ENCODE data around the gene GNB5.
"Not testable (repeated sequence)": the region's sequence is repeated elsewhere in the genome, so short reads cannot be mapped to it uniquely, and the experiment has no call there.

Gene GNB5

DNA sequence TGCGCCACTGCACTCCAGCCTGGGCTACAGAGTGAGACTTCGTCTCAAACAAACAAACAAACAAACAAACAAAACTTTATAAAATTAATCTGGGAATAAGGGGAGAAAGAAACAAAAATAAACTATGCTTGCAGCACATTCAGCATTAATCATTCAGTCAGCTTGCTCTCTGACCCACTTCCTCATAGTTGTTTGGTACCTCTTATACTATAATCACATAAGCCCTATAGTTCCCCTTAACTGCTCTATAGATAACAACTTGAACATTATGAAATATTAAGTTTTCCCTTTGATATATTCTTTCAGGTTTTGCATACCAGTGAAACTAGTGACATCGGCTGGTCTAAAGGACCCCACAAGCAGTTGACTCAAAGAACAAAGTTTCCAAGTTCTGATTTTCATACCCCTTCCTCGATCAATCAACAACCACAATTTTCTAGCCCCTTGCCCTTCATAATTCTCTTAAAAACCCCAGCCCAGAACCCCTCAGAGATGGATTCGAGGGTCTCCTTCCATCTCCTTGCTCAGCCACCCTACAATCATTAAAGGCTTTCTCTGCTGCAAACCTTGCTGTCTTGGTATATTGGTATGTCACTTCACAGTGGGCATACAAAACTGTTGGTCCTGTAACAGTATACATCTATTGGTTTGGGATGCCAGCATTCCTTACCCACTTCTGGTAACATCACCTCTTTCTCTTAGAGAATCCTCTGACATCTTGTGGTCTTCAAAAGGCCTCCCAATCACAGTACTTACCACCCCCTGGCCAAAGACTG lies 105.0 kb downstream of the GNB5 start:
- DNase-seq, result no peak

DNA sequence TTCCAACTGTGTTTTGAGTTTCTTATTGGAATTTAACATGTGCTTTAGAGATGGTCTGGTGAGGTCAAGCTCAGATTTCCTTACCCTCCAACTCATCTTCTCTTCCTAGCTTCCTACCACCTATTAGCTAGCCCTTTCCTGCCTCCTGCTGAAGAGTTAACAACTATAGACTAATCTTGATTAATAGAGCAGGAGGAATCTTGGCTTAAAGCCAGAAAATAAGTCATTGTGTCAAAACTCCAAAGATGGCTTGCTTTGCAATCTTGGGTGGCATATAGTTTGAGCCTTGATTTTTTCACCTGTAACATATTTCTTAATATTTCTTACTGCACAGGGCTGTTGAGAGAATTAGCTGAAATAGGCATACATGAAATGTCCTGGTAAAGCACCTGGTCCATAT lies 105.9 kb downstream of the GNB5 start:
- DNase-seq, result no peak

DNA sequence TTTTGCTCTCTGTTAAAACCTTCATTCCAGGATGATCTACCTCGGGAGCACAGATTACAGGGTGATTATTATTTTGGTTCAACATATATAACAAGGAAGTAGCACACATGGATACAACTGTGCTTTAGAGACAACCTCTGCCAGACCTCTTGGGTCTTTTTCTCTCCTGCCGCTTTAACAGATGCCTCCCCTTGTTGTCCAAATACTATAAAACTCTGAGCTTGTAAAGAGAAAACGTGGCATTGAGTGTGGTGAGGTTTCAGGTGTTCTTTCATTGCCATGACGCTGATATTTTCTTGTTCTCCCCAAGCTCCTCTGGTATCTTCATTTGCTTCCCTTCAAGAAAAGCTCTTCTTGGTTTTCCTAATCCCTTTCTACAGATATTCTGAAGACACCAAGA lies 107.6 kb downstream of the GNB5 start:
- DNase-seq, result no peak

DNA sequence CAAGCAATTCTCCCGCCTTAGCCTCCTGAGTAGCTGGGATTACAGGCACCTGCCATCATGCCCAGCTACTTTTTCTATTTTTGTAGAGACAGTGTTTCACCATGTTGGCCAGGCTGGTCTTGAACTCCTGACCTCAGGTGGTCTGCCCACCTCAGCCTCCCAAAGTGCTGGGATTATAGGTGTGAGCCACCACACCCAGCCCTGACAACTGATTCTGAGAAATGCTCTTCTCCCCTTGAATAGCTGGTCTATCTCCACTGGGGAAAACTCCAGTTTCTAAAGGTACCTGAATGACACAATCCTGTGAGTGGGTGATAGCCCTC lies 108.2 kb downstream of the GNB5 start:
- not testable (repeated sequence) for DNase-seq

DNA sequence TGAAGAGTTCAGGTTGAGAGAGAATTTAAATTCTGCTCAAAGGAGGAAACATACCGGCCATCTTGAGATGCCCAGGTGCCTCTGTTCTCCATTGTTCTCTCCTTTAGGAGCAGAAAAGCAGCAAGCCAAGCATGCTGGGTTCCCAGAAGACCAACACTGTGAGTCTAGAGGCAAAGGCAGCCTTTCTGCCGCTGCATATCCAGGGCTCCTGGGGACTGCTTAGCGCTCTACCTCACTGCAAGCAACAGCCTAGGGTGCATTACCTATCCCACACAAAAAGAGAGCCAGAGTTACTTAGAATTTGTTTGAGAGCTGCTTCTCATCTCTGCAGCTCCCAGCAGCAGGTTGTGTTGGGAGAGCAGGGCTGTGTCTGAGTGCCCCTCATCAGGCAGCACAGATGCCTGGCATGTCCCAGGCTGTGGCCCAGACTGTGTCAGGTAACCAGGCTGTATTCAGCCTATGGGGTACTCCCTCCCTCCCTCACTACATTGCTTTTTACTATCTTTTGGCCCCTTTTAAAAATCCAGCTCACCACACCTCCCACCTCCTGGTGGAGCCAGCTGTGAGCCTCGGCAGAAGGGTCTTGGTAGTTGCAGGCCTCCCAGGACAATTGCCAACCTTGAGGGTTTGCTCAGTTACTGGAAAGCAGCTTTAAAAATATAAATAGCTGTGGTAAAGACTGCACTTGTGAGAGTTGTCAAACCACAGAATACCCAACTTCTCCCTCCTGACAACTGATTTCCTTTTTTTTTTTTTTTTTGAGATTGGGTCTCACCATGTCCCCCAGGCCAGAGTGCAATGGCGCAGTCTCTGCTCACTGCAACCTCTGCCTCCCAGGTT lies 108.8 kb downstream of the GNB5 start:
- DNase-seq, result no peak

- no peak for DNase-seq
These were observed 110.3 kb downstream of the GNB5 start for GRCh38 chr15:52080706-52081392.

- no peak for DNase-seq
These were observed 111.2 kb downstream of the GNB5 start for GRCh38 chr15:52080031-52080430.

- DNase-seq, result no peak
These were observed 112.1 kb downstream of the GNB5 start for GRCh38 chr15:52078876-52079700.

- no peak for DNase-seq
These were observed 112.9 kb downstream of the GNB5 start for GRCh38 chr15:52078197-52078875.

- DNase-seq, result no peak
These were observed 114.1 kb downstream of the GNB5 start for GRCh38 chr15:52076889-52077781.

DNA sequence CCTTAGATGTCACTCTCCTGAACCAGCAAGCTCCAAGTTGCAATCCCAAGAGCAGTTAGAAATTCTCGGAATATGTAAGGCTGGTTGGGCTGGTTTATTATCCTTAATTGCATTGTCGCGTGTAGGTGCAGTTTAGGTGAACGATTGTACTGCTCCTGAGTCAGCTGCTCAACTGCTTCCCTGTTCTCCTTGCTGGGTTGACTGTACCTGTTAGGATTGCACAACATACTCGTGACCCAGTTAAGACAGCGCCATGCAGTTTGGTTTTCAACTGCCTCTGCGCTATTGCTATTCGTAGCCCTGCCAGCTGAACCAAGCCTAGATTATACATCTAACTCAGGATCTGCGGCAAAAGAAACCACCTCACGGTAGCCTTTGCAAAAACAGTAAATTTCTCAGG lies 119.6 kb downstream of the GNB5 start:
- no peak for DNase-seq

GRCh38 chr15:52069559-52069958 lies 121.6 kb downstream of the GNB5 start:
- no peak for DNase-seq

DNA sequence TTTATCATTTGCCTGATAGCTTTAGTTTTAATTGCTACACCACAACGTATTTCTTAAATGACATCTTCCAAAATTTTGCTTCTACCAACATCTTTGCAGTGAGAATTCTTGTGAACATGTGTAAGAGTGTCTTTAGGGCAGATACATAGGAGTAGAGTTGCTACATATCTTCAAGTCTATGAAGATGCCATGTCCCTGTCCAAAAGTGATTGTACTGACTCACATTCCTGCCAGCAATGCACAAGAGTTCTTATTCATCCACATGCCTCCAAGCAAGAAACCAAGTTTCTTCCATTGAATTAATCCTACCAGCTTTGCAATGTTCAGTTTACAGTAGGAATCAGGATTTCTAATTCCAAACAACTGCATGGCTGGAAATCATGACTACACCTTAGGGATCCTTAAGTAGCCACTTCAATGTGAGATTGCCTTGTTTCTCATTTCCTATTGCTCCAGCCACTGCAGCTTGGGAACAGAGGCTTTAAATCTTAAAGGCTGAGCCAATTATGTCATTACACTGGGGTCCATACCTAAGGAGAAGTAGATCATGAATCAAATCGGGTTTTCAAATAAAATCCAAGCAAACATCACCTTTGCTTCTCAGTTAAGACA lies 123.1 kb downstream of the GNB5 start:
- DNase-seq, result no peak

GRCh38 chr15:52067545-52067926 lies 123.7 kb downstream of the GNB5 start:
- DNase-seq, result no peak

- DNase-seq, result no peak
These were observed 124.2 kb downstream of the GNB5 start for GRCh38 chr15:52066842-52067544.

Measured in GOT3 (cell line).